NCI-H748 (cell line): ENCODE data around the gene CRAT.

Experiments
- DNase-seq: peaks from one replicate; lab custom pipeline; 2025; ENCODE audit not compliant: unreplicated experiment; lab: John Stamatoyannopoulos, UW

CRAT gene

GRCh38 chr9:129068110-129068509, 42.5 kb downstream of the CRAT start:
- DNase-seq: no peak

GRCh38 chr9:129064499-129064908, 46.1 kb downstream of the CRAT start:
- no peak for DNase-seq

- DNase-seq: no peak
Observed at GRCh38 chr9:129063061-129063460, 47.5 kb downstream of the CRAT start.

- DNase-seq: no peak
Observed at GRCh38 chr9:129060991-129061390, 49.6 kb downstream of the CRAT start.

GRCh38 chr9:129059796-129060785, 50.5 kb downstream of the CRAT start:
- no peak for DNase-seq

GRCh38 chr9:129058965-129059795, 51.4 kb downstream of the CRAT start:
- DNase-seq: no peak

- DNase-seq: no peak
Observed at GRCh38 chr9:129054163-129054851, 56.3 kb downstream of the CRAT start.

- no peak for DNase-seq
Observed at GRCh38 chr9:129053020-129053419, 57.6 kb downstream of the CRAT start.

GRCh38 chr9:129052592-129052991, 58.0 kb downstream of the CRAT start:
- DNase-seq: peak; percentile 60
